ENCODE data around the gene CCM2L.

CCM2L gene

DNA sequence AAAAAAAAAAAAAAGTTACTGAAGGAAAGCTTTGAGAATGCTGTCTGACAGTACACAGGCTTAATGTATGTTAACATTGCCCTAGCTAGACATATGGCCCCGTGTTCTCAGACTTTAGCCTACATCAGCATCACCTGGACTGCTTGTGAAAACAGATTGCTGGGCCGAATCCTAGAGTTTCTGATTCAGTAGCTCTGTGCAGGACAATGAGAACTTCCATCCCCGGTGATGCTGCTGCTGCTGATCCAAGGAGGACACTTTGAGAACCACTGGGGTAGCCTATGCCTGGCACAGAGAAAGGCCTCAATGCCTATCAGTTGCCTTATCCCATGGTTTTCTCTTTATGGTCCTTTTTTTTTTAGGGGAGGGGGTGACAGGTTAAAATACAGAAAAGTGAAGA, 43.4 kb downstream of the CCM2L start:
- no peak for DNase-seq (ENCODE audit: low read depth)
- TF ChIP-seq, protein P1, sequence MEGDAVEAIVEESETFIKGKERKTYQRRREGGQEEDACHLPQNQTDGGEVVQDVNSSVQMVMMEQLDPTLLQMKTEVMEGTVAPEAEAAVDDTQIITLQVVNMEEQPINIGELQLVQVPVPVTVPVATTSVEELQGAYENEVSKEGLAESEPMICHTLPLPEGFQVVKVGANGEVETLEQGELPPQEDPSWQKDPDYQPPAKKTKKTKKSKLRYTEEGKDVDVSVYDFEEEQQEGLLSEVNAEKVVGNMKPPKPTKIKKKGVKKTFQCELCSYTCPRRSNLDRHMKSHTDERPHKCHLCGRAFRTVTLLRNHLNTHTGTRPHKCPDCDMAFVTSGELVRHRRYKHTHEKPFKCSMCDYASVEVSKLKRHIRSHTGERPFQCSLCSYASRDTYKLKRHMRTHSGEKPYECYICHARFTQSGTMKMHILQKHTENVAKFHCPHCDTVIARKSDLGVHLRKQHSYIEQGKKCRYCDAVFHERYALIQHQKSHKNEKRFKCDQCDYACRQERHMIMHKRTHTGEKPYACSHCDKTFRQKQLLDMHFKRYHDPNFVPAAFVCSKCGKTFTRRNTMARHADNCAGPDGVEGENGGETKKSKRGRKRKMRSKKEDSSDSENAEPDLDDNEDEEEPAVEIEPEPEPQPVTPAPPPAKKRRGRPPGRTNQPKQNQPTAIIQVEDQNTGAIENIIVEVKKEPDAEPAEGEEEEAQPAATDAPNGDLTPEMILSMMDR (IDR thresholded peaks at IDR 0.05; ENCODE audit: insufficient read depth, low read depth, low read length, missing control alignments): no peak
- H3K4me3 ChIP-seq (ENCODE audit: low read length): no peak overlapping the region

DNA sequence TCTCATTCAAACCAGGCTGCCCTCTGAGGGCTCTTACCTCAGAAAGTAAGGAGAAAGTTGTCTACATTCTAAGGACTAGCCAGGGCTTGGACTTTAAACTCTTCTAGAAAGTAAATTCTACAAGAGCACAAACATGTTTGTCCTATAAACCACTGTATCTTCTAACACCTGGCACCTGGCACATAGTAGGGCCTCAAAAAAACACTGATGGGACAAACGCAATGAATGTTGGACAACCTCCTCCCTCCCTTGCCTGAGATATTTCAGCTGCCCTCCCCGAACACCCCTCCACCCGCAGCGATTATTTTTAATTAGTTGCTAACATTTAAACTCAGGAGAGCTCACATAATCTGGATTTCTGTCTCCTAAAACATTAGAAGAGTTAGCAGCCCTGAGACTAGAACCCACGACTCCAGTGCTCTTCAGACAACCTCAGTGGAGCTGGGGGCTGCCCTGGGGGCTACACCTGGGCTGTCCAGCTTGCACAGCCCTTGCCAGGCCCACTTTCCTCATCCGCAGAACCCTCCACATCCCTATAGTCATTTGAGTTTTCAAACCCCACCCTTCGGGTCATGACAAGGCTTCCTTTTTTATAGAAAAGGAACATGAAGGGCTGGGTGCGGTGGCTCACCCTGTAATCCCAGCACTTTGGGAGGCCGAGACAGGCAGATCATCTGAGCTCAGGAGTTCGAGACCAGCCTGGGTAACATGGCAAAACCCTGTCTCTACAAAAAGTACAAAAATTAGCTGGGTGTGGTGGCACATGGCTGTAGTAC, 46.7 kb downstream of the CCM2L start:
- DNase-seq (ENCODE audit: low read depth): no peak
- H3K4me3 ChIP-seq (ENCODE audit: low read length): no peak overlapping the region
- TF ChIP-seq, protein P1 (IDR thresholded peaks at IDR 0.05; ENCODE audit: insufficient read depth, low read depth, low read length, missing control alignments): no peak

DNA sequence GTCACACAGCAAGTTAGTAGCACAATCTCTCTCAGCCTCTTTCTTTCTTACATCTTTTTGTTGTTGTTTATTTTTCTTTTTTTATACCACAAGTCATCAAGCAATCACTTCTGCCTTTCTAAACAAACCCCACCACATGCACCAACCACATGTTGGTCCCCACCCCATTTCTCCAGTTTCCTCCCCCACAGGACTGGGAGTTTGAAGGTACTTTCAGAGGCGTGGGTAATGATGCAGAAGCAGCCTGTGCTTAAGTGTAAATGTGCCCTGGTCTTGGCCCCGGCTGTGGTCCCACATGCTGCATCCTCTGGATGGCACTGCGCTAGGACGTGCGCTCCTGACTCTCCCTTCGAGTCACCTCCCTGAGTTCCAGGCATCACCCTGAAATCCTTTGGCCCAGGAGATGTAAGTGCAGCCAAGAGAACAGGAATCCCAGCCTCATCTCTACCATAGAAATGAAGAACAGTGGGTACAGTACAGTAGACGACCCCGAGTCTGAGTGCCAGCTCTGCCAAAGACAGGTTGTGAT, 47.5 kb downstream of the CCM2L start:
- no peak overlapping the region for H3K4me3 ChIP-seq (ENCODE audit: low read length)
- TF ChIP-seq, protein P1 (IDR thresholded peaks at IDR 0.05; ENCODE audit: insufficient read depth, low read depth, low read length, missing control alignments): no peak
- no peak for DNase-seq (ENCODE audit: low read depth)

- H3K4me3 ChIP-seq (ENCODE audit: low read length): no peak overlapping the region
- TF ChIP-seq, protein P1 (IDR thresholded peaks at IDR 0.05; ENCODE audit: insufficient read depth, low read depth, low read length, missing control alignments): no peak
- no peak for DNase-seq (ENCODE audit: low read depth)
Measured at GRCh38 chr20:32059189-32059588, 49.0 kb downstream of the CCM2L start.

DNA sequence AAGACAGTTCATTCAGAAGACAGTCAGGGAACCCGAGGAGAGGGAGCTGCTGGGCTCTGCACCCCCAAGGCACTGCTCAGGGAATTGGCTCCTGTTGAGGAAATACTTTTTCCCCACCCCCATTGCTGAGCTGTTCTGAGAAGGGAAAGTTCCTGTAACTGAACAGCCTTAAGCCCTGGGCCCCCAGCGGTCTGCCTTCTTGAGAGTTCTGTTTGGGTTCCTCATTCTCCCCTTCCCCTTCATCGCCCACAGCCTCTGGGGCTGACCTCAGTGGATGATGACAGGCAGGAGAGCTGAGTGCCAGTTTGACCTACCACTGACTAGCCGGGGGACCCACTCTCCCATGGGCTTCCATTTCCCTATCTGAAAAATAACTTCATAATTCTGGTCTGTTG, 52.5 kb downstream of the CCM2L start:
- TF ChIP-seq, protein P1 (IDR thresholded peaks at IDR 0.05; ENCODE audit: insufficient read depth, low read depth, low read length, missing control alignments): no peak
- no peak overlapping the region for H3K4me3 ChIP-seq (ENCODE audit: low read length)
- no peak for DNase-seq (ENCODE audit: low read depth)

- no peak for DNase-seq (ENCODE audit: low read depth)
- H3K4me3 ChIP-seq (ENCODE audit: low read length): no peak overlapping the region
- TF ChIP-seq, protein P1 (IDR thresholded peaks at IDR 0.05; ENCODE audit: insufficient read depth, low read depth, low read length, missing control alignments): no peak
Measured at GRCh38 chr20:32063695-32064094, 53.5 kb downstream of the CCM2L start.

GRCh38 chr20:32064667-32065066, 54.4 kb downstream of the CCM2L start:
- no peak for DNase-seq (ENCODE audit: low read depth)
- TF ChIP-seq, protein P1 (IDR thresholded peaks at IDR 0.05; ENCODE audit: insufficient read depth, low read depth, low read length, missing control alignments): no peak
- H3K4me3 ChIP-seq (ENCODE audit: low read length): no peak overlapping the region

Measured in epithelial cell of esophagus (primary cell).